Lower leg skin (tissue), 3 donors: ENCODE data around the gene DCUN1D5.

Source experiments
- POLR2A ChIP-seq, 2 donors: fragments of 450-650 bp; IDR thresholded peaks; one replicate each; pipeline ENCODE4 v1.6.1; 2016 to 2017; ENCODE audit warnings: antibody characterized with exemption in 2 of 2, mild to moderate bottlenecking in 1 of 2, moderate library complexity in 1 of 2
- TF ChIP-seq, protein P1 (sequence below), 3 donors: fragments of 450-650 bp; IDR thresholded peaks; one replicate each; pipeline ENCODE4 v1.5.1; 2016; ENCODE audit warnings: antibody characterized with exemption in 3 of 3, mild to moderate bottlenecking in 3 of 3, moderate library complexity in 2 of 3

DNA sequence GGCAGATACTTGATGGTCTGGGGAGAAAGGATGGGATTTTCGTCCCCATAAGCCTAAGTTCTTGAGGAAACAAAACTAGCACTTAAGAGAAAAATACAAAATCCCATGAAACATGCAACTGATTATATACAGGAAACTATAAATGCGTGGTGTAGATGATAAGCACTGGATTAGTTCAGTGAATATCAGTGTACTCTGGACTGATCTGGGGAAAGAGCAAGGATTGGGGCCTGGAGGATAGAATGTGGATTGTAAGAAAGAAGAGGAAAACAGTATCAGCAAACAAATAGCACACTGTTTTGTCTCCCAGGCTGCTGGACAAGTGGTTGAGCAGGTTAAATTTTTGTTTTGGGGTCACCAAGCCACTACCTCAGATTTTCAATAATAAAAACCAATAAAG is 49.8 kb downstream of the DCUN1D5 start:
- TF ChIP-seq, protein P1, sequence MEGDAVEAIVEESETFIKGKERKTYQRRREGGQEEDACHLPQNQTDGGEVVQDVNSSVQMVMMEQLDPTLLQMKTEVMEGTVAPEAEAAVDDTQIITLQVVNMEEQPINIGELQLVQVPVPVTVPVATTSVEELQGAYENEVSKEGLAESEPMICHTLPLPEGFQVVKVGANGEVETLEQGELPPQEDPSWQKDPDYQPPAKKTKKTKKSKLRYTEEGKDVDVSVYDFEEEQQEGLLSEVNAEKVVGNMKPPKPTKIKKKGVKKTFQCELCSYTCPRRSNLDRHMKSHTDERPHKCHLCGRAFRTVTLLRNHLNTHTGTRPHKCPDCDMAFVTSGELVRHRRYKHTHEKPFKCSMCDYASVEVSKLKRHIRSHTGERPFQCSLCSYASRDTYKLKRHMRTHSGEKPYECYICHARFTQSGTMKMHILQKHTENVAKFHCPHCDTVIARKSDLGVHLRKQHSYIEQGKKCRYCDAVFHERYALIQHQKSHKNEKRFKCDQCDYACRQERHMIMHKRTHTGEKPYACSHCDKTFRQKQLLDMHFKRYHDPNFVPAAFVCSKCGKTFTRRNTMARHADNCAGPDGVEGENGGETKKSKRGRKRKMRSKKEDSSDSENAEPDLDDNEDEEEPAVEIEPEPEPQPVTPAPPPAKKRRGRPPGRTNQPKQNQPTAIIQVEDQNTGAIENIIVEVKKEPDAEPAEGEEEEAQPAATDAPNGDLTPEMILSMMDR (IDR thresholded peaks at IDR 0.05): no peak
- TF ChIP-seq POLR2A (IDR thresholded peaks at IDR 0.05): no peak
